AG09309 (cell line): ENCODE data around the gene PITHD1.
A peak's percentile ranks its signal among the peaks of the same experiment; 100 is the strongest.
"Not testable (repeated sequence)": the region's sequence is repeated elsewhere in the genome, so short reads cannot be mapped to it uniquely, and the experiment has no call there.

Experiments used
- DNase-seq: peaks from one replicate; pipeline ENCODE4 v3.0.0-alpha.2; 2010; ENCODE audit warnings: low read depth
- H3K4me3 ChIP-seq: 2 replicates; pipeline ENCODE4 v1.5.1; 2011; ENCODE audit warnings: mild to moderate bottlenecking, low read depth, low read length, moderate library complexity; ENCODE audit not compliant: control insufficient read depth
- CTCF ChIP-seq: IDR thresholded peaks from 2 replicates; pipeline ENCODE4 v1.5.1; 2011; ENCODE audit warnings: mild to moderate bottlenecking, low read depth, low read length, inconsistent platforms; ENCODE audit not compliant: insufficient read depth, control insufficient read depth; ENCODE audit errors: missing control alignments

The PITHD1 gene, protein sequence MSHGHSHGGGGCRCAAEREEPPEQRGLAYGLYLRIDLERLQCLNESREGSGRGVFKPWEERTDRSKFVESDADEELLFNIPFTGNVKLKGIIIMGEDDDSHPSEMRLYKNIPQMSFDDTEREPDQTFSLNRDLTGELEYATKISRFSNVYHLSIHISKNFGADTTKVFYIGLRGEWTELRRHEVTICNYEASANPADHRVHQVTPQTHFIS

DNA sequence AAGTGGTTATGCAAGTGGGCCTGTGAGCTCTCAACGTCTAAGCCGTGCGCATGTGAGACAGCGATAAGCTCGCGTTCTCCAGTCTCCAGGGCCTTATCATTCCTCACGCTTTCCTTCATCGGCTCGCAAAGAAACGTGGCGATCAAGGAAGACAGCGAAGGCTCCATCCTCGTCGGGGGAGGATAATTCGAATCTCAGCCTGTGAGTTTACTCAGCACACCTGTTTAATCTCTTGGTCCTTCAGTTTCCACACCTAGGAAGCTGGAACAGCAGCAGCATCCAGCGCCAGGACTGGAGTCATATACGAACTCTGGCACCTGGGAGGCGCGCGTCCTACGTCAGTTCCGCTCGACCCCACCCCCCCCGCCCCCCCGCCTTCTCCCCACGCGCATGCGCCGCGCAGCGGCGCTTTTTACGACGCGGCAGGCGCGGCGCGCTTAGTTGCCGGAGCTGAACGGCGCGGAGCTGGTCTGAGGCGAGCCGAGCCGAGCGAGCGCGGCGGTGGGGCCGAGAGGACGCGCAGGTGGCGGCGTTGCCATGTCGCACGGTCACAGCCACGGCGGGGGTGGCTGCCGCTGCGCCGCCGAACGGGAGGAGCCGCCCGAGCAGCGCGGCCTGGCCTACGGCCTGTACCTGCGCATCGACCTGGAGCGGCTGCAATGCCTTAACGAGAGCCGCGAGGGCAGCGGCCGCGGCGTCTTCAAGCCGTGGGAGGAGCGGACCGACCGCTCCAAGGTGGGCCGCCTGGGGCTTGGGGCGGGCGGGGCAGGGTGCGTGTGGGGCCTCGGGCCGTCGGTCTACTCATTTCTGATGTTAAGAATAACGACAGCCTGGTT lies at the start of gene PITHD1:
Gene PITHD1 (plus strand): TSS at position 440 of the 836 bp plus-strand sequence. CDS start 98 bp downstream, at position 538.
- H3K4me3 ChIP-seq: peak within 1 kb of the TSS; percentile 58
- TF ChIP-seq CTCF: no peak
- no peak for DNase-seq

- no peak for DNase-seq
- H3K4me3 ChIP-seq: no peak overlapping the region
- no peak for TF ChIP-seq CTCF
Observed at GRCh38 chr1:23732363-23733224, 45.6 kb upstream of the PITHD1 start.

- DNase-seq, H3K4me3 ChIP-seq: not testable (repeated sequence)
Observed at GRCh38 chr1:23733281-23733680, 44.9 kb upstream of the PITHD1 start.

- TF ChIP-seq CTCF: no peak
- no peak overlapping the region for H3K4me3 ChIP-seq
- no peak for DNase-seq
Observed at GRCh38 chr1:23736437-23737134, 41.6 kb upstream of the PITHD1 start.

- no peak for TF ChIP-seq CTCF
- H3K4me3 ChIP-seq: no peak overlapping the region
- DNase-seq: no peak
Observed at GRCh38 chr1:23741609-23742008, 36.6 kb upstream of the PITHD1 start.

DNA sequence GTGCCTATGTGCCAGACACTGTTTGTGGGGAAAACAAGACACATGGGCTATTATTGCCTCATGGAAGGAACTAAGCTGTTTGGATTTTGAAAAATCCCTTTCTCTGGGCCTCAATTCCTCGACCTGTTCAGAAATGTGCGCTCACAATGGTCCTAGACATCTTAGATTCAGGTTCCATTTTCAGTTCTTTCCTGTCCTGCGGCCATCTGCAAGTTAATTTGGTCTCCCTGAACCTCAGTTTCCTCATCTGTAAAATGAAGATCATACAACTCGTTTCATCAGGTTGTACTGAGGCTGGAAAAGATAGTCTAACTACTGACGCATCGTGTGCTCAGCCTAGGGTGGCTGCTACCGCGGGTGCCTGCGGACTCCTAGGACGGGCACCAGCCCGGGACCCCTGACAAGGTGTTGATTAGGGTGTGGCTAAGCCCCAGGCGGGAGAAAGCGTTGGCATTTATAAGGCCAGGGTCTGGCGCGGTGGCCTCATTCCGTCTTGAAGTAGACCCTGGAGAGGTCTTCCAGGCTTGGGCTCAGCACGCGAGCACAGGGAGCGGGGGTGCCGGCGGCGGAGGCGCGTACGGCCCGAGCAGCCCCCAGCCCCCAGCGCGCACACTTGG lies 35.4 kb upstream of the PITHD1 start:
- peak overlapping the region; percentile 65 for H3K4me3 ChIP-seq
- DNase-seq: no peak
- no peak for TF ChIP-seq CTCF
